IMR-90 (cell line): ENCODE results near the gene SRRM4. TPM values are rescaled to one million over a fixed set of nuclear protein-coding genes. Genes with fewer than 3 reads are reported as not detected.

Experiments
- ATAC-seq: fragments of 200-7000 bp; cut with Tn5 transposase; 2 replicates; pipeline ENCODE4 v1.9.1; 2020; ENCODE audit warnings: low read depth, mild to moderate bottlenecking, moderate library complexity
- BruUV-seq: library from RNA; stranded (reverse); fragments of 400-500 nt; replicated peaks from 2 replicates; lab custom pipeline; 2021; lab: Mats Ljungman, UMichigan
- CTCF ChIA-PET: fragments of 300-600 bp; formaldehyde crosslinking; extraction: SDS; loops from one replicate; lab custom pipeline; 2021; ENCODE audit warnings: antibody characterized with exemption; lab: Yijun Ruan, JAX
- POLR2A ChIA-PET: fragments of 300-600 bp; sonication (Branson Sonifier 250); formaldehyde crosslinking; loops from one replicate; lab custom pipeline; 2022; ENCODE audit warnings: antibody characterized with exemption; ENCODE audit not compliant: unreplicated experiment; lab: Charles Lee
- DNase-seq: peaks from one replicate; pipeline ENCODE4 v3.0.0; 2013
- H2AFZ ChIP-seq: replicated peaks from 2 replicates; pipeline ENCODE3; 2013; ENCODE audit warnings: low read length, mild to moderate bottlenecking; ENCODE audit not compliant: poor library complexity
- H2AK5ac ChIP-seq: 2 replicates; pipeline ENCODE4 v1.6.1; 2013; ENCODE audit warnings: low read depth, low read length, inconsistent platforms
- H2AK9ac ChIP-seq: replicated peaks from 2 replicates; pipeline ENCODE3; 2013; ENCODE audit warnings: mild to moderate bottlenecking, low read depth, low read length, moderate library complexity; ENCODE audit not compliant: poor library complexity
- H2BK120ac ChIP-seq: 2 replicates; pipeline ENCODE4 v1.6.1; 2013; ENCODE audit warnings: low read depth, low read length, inconsistent platforms
- H2BK15ac ChIP-seq: 3 replicates; pipeline ENCODE4 v1.6.1; 2013; ENCODE audit warnings: low read depth, low read length, inconsistent platforms
- H2BK20ac ChIP-seq: 2 replicates; pipeline ENCODE4 v1.6.1; 2013; ENCODE audit warnings: low read depth, mild to moderate bottlenecking, inconsistent platforms, low read length, moderate library complexity
- H2BK5ac ChIP-seq: 2 replicates; pipeline ENCODE4 v1.6.1; 2013; ENCODE audit warnings: mild to moderate bottlenecking, low read depth, low read length, inconsistent platforms; ENCODE audit not compliant: poor library complexity, severe bottlenecking
- H3K14ac ChIP-seq: replicated peaks from 2 replicates; pipeline ENCODE4 v1.6.1; 2013; ENCODE audit warnings: low read depth, low read length, inconsistent platforms
- H3K18ac ChIP-seq: 2 replicates; pipeline ENCODE4 v1.6.1; 2013; ENCODE audit warnings: low read depth, low read length, control low read depth
- H3K23ac ChIP-seq: 2 replicates; pipeline ENCODE4 v1.6.1; 2013; ENCODE audit warnings: low read depth, low read length, inconsistent platforms
- H3K27ac ChIP-seq: 2 replicates; pipeline ENCODE4 v1.5.1; 2013; ENCODE audit warnings: mild to moderate bottlenecking, control low read depth, low read length; ENCODE audit not compliant: insufficient read depth
- H3K27me3 ChIP-seq: 2 replicates; pipeline ENCODE4 v1.6.1; 2013; ENCODE audit warnings: low read length; ENCODE audit not compliant: control insufficient read depth, insufficient read depth
- H3K36me3 ChIP-seq: 2 replicates; pipeline ENCODE4 v1.6.1; 2013; ENCODE audit warnings: low read length, mixed read lengths; ENCODE audit not compliant: control insufficient read depth, insufficient read depth
- H3K4ac ChIP-seq: 2 replicates; pipeline ENCODE4 v1.6.1; 2013; ENCODE audit warnings: low read depth, low read length, inconsistent platforms
- H3K4me1 ChIP-seq: 2 replicates; pipeline ENCODE4 v1.6.1; 2013; ENCODE audit warnings: low read length, mixed read lengths; ENCODE audit not compliant: control insufficient read depth, insufficient read depth
- H3K4me2 ChIP-seq: 2 replicates; pipeline ENCODE4 v1.6.1; 2013; ENCODE audit warnings: low read depth, mild to moderate bottlenecking, control low read depth, low read length, moderate library complexity
- H3K4me3 ChIP-seq: 2 replicates; pipeline ENCODE4 v1.5.1; 2013; ENCODE audit warnings: low read depth, mild to moderate bottlenecking, control low read depth, low read length, moderate library complexity; ENCODE audit not compliant: insufficient read depth
- H3K56ac ChIP-seq: 2 replicates; pipeline ENCODE4 v1.6.1; 2013; ENCODE audit warnings: low read length, inconsistent platforms; ENCODE audit not compliant: insufficient read depth; ENCODE audit errors: extremely low read depth
- H3K79me1 ChIP-seq, 2 experiments: 2 replicates each; pipeline ENCODE4 v1.6.1; 2013; ENCODE audit warnings: low read length in 2 of 2, inconsistent platforms in 1 of 2, low read depth in 1 of 2
- H3K9ac ChIP-seq: 2 replicates; pipeline ENCODE4 v1.6.1; 2013; ENCODE audit warnings: low read depth, low read length, control low read depth
- H3K9me1 ChIP-seq: 2 replicates; pipeline ENCODE4 v1.6.1; 2013; ENCODE audit warnings: low read length, inconsistent platforms; ENCODE audit not compliant: insufficient read depth
- H3K9me3 ChIP-seq: 2 replicates; pipeline ENCODE4 v1.6.1; 2013; ENCODE audit warnings: low read length; ENCODE audit not compliant: control insufficient read depth, insufficient read depth
- H4K20me1 ChIP-seq: 2 replicates; pipeline ENCODE4 v1.6.1; 2013; ENCODE audit warnings: low read length, inconsistent platforms; ENCODE audit not compliant: insufficient read depth
- H4K5ac ChIP-seq: 2 replicates; pipeline ENCODE4 v1.6.1; 2013; ENCODE audit warnings: mild to moderate bottlenecking, low read depth, low read length, control low read depth
- H4K8ac ChIP-seq, 2 experiments: 2 replicates each; pipeline ENCODE4 v1.6.1; 2013; ENCODE audit warnings: low read depth in 2 of 2, low read length in 2 of 2, control low read depth in 1 of 2, inconsistent platforms in 1 of 2
- H4K91ac ChIP-seq: 2 replicates; pipeline ENCODE4 v1.6.1; 2013; ENCODE audit warnings: low read depth, low read length, inconsistent platforms; ENCODE audit not compliant: insufficient read depth
- BHLHE40 ChIP-seq: fragments of 150-350 bp; IDR thresholded peaks from 2 replicates; pipeline ENCODE4 v1.6.1; 2016; ENCODE audit warnings: mild to moderate bottlenecking, low read depth, low read length
- CEBPB ChIP-seq: IDR thresholded peaks from 2 replicates; pipeline ENCODE4 v1.6.1; 2012; ENCODE audit warnings: low read depth, low read length, improper control_type of control experiment
- CHD1 ChIP-seq: IDR thresholded peaks from 2 replicates; pipeline ENCODE4 v1.6.1; 2012; ENCODE audit warnings: low read depth, low read length, improper control_type of control experiment
- CTCF ChIP-seq: conservative IDR thresholded peaks from 2 replicates; pipeline ENCODE4 v1.5.1; 2012; ENCODE audit warnings: mild to moderate bottlenecking, low read depth, low read length, improper control_type of control experiment
- ELK1 ChIP-seq: fragments of 150-350 bp; IDR thresholded peaks from 2 replicates; pipeline ENCODE4 v1.6.1; 2016; ENCODE audit warnings: low read depth, mild to moderate bottlenecking, low read length, moderate library complexity, borderline replicate concordance
- FOS ChIP-seq: fragments of 150-350 bp; IDR thresholded peaks from 2 replicates; pipeline ENCODE4 v1.6.1; 2016; ENCODE audit warnings: low read depth, low read length
- MAFK ChIP-seq: IDR thresholded peaks from 2 replicates; pipeline ENCODE4 v1.6.1; 2012; ENCODE audit warnings: low read depth, low read length, improper control_type of control experiment
- MAZ ChIP-seq: IDR thresholded peaks from 2 replicates; pipeline ENCODE4 v1.6.1; 2012; ENCODE audit warnings: low read depth, mild to moderate bottlenecking, low read length, improper control_type of control experiment, moderate library complexity, borderline replicate concordance
- MXI1 ChIP-seq: IDR thresholded peaks from 2 replicates; pipeline ENCODE4 v1.6.1; 2012; ENCODE audit warnings: low read depth, mild to moderate bottlenecking, low read length, moderate library complexity, borderline replicate concordance
- NFE2L2 ChIP-seq: fragments of 150-350 bp; IDR thresholded peaks from 2 replicates; pipeline ENCODE4 v1.6.1; 2016; ENCODE audit warnings: low read depth, mild to moderate bottlenecking, low read length
- POLR2A ChIP-seq: IDR thresholded peaks from 2 replicates; pipeline ENCODE4 v1.6.1; 2012; ENCODE audit warnings: mild to moderate bottlenecking, low read depth, low read length
- RAD21 ChIP-seq: IDR thresholded peaks from 2 replicates; pipeline ENCODE4 v1.6.1; 2012; ENCODE audit warnings: low read length, improper control_type of control experiment
- RCOR1 ChIP-seq: IDR thresholded peaks from 2 replicates; pipeline ENCODE4 v1.6.1; 2012; ENCODE audit warnings: mild to moderate bottlenecking, low read length, improper control_type of control experiment; ENCODE audit not compliant: insufficient replicate concordance
- RFX5 ChIP-seq: IDR thresholded peaks from 2 replicates; pipeline ENCODE4 v1.8.0; 2012; ENCODE audit warnings: low read depth, mild to moderate bottlenecking, low read length, moderate library complexity
- SMC3 ChIP-seq: fragments of 150-350 bp; IDR thresholded peaks from 2 replicates; pipeline ENCODE4 v1.6.1; 2016; ENCODE audit warnings: low read depth, mild to moderate bottlenecking, antibody characterized with exemption, low read length, moderate library complexity
- USF2 ChIP-seq: fragments of 150-350 bp; IDR thresholded peaks from 2 replicates; pipeline ENCODE4 v1.6.1; 2017; ENCODE audit warnings: mild to moderate bottlenecking, antibody characterized with exemption, low read length, low read depth
- WGBS, 2 experiments: methylation state at CpG; one replicate each; pipeline versions ENCODE4 v1.1.5 to v1.1.7; 2013; ENCODE audit warnings: missing lambda C conversion rate in 2 of 2; ENCODE audit not compliant: insufficient read length in 1 of 2; ENCODE audit errors: extremely low coverage in 2 of 2; 5-methylcytosine and 5-hydroxymethylcytosine counted together
- dilution Hi-C: fragments of 300-500 bp; cut with HindIII; formaldehyde crosslinking; loops from one replicate; pipeline ENCODE4 v1.14.3; 2018; ENCODE audit warnings: low sequenced_read_pairs; ENCODE audit not compliant: unreplicated experiment
- in situ Hi-C: fragments of 300-500 bp; cut with MboI; formaldehyde crosslinking; loops from 3 replicates; pipeline ENCODE4 v1.14.3; 2019; ENCODE audit warnings: low sequenced_read_pairs, inconsistent platforms, mixed read lengths
- intact Hi-C: fragments of 100-400 bp; cut with micrococcal nuclease; formaldehyde crosslinking; loops from 2 replicates; pipeline ENCODE4 v1.10.0; 2022
- polyA plus RNA-seq, 3 experiments: library from polyadenylated mRNA; depleted of rRNA; stranded (reverse); fragments of >200 nt; gene quantifications; 2 replicates each; pipeline ENCODE4 v1.2.3, GENCODE V29; 2012; ENCODE audit warnings: low replicate concordance in 1 of 3
- total RNA-seq: library from RNA; depleted of rRNA; stranded (reverse); fragments of >200 nt; gene quantifications from 2 replicates; pipeline ENCODE4 v1.2.3, GENCODE V29; 2012

Gene SRRM4
- total and polyA plus RNA-seq, 2 of the 4 experiments (the other 2 are of a cell fraction): not detected

GRCh38 chr12:119044094-119044493, 62.8 kb downstream of the SRRM4 start:
- intact Hi-C loops: no loop called here

More at GRCh38 chr12:119044094-119044493, 62.8 kb downstream of the SRRM4 start:
- Histone ChIP-seq H3K56ac (no peak overlapping the region), H3K4ac (no peak overlapping the region), H4K91ac (no peak overlapping the region), H2AFZ (no peak overlapping the region), H3K4me3 (no peak overlapping the region), H2AK9ac (no peak overlapping the region), H3K27me3 (no peaks in the 10 kb centered on the region), H3K4me2 (no peak overlapping the region), H2BK5ac (no peak overlapping the region), H3K9me1 (no peaks in the 10 kb centered on the region), H2AK5ac (no peak overlapping the region), H2BK120ac (no peak overlapping the region), H3K23ac (no peak overlapping the region), H3K14ac (no peak overlapping the region), H3K9me3 (peaks cover 20% of the 10 kb centered on the region; the same call in 1 of the 2 replicates), H2BK15ac (no peak overlapping the region), H3K27ac (no peak overlapping the region), H3K9ac (no peak overlapping the region), H3K79me1 (no peaks in the 10 kb centered on the region), H2BK20ac (no peak overlapping the region), H3K36me3 (no peaks in the 10 kb centered on the region), H4K20me1 (no peaks in the 10 kb centered on the region), H3K4me1 (no peaks in the 10 kb centered on the region), H4K5ac (no peak overlapping the region), H4K8ac (no peak overlapping the region), H3K18ac (no peak overlapping the region)
- no peak for DNase-seq
- ChIA-PET POLR2A (no interaction called here), CTCF (no interaction called here)
- no CpG with 5 or more reads among the region's 6 CpGs for WGBS, 2 experiments
- BruUV-seq: no TSS peak
- TF ChIP-seq CTCF (no peak), RCOR1 (no peak), MAZ (no peak), BHLHE40 (no peak), MXI1 (no peak), CEBPB (no peak), RFX5 (no peak), POLR2A (no peak), FOS (no peak), USF2 (no peak), CHD1 (no peak), MAFK (no peak), RAD21 (no peak), NFE2L2 (no peak), SMC3 (no peak), ELK1 (no peak)
- in situ Hi-C loops: no loop called here
- ATAC-seq: no peak
- dilution Hi-C loops: no loop called here
